Astrocyte of the cerebellum (primary cell): ENCODE data around the gene ANTKMT.

ENCODE experiments used
- DNase-seq: peaks from one replicate; pipeline ENCODE4 v3.0.0-alpha.2; 2011; ENCODE audit warnings: low read depth
- H3K4me3 ChIP-seq: 2 replicates; pipeline ENCODE4 v1.5.1; 2011; ENCODE audit warnings: mild to moderate bottlenecking, low read depth, low read length, moderate library complexity
- CTCF ChIP-seq: IDR thresholded peaks from 2 replicates; pipeline ENCODE4 v1.5.1; 2012; ENCODE audit warnings: low read length, low read depth, moderate library complexity, mild to moderate bottlenecking; ENCODE audit errors: missing control alignments
- in situ Hi-C: cut with HindIII; loops from 2 replicates; pipeline ENCODE4 v1.10.0; 2017; ENCODE audit warnings: low sequenced_read_pairs

ANTKMT gene

GRCh38 chr16:700684-701584, 20.0 kb upstream of the ANTKMT start:
- H3K4me3 ChIP-seq = no peak overlapping the region
- no peak for DNase-seq
- in situ Hi-C loops = no loop called here
- no peak for TF ChIP-seq CTCF

GRCh38 chr16:702341-702740, 18.6 kb upstream of the ANTKMT start:
- in situ Hi-C loops = no loop called here
- H3K4me3 ChIP-seq = no peak overlapping the region
- no peak for DNase-seq
- no peak for TF ChIP-seq CTCF

GRCh38 chr16:703406-703805, 17.5 kb upstream of the ANTKMT start:
- DNase-seq = no peak
- H3K4me3 ChIP-seq = no peak overlapping the region
- TF ChIP-seq CTCF = no peak
- in situ Hi-C loops = no loop called here

- no peak for TF ChIP-seq CTCF
- DNase-seq = no peak
- no peak overlapping the region for H3K4me3 ChIP-seq
- in situ Hi-C loops = no loop called here
Observed at GRCh38 chr16:704047-704446, 16.9 kb upstream of the ANTKMT start.

- no peak for TF ChIP-seq CTCF
- no peak for DNase-seq
- in situ Hi-C loops = no loop called here
- H3K4me3 ChIP-seq = no peak overlapping the region
Observed at GRCh38 chr16:704552-705380, 16.2 kb upstream of the ANTKMT start.

- TF ChIP-seq CTCF = no peak
- no peak within 1 kb of the TSS for H3K4me3 ChIP-seq
- no peak for DNase-seq
- in situ Hi-C loops = no loop called here
Observed at GRCh38 chr16:705431-706188, 15.3 kb upstream of the ANTKMT start, which contains the start of gene FBXL16. FBXL16 (minus strand) TSS chr16:705801; CDS start chr16:697405, 8,396 bp downstream.
